ENCODE results near the gene NR6A1.

Gene NR6A1

DNA sequence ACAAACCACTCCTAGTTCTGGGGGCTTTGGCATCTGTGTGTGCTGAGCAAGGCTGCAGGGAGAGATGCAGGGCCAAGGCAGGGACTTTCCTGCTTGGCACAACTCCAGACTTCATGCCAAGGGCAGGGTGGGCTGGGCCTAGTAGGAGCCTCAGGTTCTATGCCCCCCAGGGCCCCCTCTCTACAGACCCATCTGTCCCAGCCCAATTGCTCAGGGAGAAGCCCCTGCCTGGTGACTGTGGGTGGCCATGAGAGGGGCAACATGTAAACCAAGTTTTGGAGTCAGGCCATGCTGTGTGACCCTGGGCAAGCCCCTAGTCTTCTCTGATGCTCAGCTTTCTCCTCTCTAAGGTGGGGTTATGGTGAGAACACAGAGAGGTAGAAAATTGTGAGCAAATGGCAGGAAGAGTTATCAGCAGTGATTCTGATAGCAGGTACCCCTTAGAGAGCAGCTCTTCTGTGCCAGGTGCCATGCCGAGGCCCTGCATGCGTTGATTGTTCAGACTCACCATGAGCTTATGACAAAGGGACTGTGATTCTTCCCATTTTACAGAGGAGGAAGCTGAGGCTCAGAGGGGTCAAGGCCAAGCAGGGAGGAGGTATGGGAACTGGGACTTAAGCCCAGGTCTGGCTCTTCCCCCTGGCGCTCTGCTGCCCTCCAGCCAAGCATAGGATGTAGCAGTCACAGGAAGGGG, 11.0 kb upstream of the NR6A1 start:
- TF ChIP-seq, protein P1, sequence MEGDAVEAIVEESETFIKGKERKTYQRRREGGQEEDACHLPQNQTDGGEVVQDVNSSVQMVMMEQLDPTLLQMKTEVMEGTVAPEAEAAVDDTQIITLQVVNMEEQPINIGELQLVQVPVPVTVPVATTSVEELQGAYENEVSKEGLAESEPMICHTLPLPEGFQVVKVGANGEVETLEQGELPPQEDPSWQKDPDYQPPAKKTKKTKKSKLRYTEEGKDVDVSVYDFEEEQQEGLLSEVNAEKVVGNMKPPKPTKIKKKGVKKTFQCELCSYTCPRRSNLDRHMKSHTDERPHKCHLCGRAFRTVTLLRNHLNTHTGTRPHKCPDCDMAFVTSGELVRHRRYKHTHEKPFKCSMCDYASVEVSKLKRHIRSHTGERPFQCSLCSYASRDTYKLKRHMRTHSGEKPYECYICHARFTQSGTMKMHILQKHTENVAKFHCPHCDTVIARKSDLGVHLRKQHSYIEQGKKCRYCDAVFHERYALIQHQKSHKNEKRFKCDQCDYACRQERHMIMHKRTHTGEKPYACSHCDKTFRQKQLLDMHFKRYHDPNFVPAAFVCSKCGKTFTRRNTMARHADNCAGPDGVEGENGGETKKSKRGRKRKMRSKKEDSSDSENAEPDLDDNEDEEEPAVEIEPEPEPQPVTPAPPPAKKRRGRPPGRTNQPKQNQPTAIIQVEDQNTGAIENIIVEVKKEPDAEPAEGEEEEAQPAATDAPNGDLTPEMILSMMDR (IDR thresholded peaks at IDR 0.05; ENCODE audit: insufficient read depth, missing control alignments): no peak
- DNase-seq (ENCODE audit: insufficient read length, low spot score) (no peak), FAIRE-seq (no peak)

- FAIRE-seq: no peak
- TF ChIP-seq, protein P1 (IDR thresholded peaks at IDR 0.05; ENCODE audit: insufficient read depth, missing control alignments): no peak
- no peak for DNase-seq (ENCODE audit: insufficient read length, low spot score)
These were observed 9.6 kb upstream of the NR6A1 start for GRCh38 chr9:124780757-124781151.

DNA sequence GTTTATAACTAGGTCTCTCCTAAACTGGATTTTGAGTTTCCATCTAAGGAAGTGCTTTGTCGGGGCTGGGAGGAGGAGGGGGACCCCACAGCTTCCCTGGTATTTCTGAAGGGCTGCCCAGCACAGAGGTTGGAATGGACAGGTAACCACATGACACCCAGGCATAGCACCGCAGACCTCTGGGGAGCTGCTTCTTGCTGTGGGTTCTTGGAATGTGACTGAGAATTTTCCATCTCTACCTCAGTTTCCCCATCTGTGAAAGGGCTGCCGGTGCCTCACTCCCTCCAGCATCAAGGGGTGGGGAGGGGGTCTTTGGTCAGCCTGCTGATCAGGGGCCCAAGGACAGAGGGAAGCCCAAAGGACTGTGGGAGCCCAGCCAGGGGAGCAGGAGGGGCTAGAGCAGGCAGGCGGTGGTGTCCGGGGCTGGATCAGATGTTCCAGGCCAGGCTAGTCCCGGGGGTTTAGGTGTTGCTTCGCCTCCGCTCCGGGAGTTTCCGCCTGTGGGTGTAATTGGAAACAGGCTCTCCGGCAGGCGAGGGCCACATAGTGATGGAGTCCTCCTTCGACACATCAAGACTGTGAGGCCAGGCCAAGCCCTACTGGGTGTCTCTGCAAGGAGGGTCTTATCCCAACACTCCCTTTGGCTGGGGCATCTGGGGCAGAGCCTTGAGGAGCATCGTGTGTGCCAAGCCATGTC, 9.1 kb upstream of the NR6A1 start:
- no peak for FAIRE-seq
- TF ChIP-seq, protein P1 (IDR thresholded peaks at IDR 0.05; ENCODE audit: insufficient read depth, missing control alignments): no peak
- no peak for DNase-seq (ENCODE audit: insufficient read length, low spot score)

GRCh38 chr9:124779368-124780059, 8.4 kb upstream of the NR6A1 start:
- DNase-seq (ENCODE audit: insufficient read length, low spot score): no peak
- TF ChIP-seq, protein P1 (IDR thresholded peaks at IDR 0.05; ENCODE audit: insufficient read depth, missing control alignments): no peak
- FAIRE-seq: no peak

DNA sequence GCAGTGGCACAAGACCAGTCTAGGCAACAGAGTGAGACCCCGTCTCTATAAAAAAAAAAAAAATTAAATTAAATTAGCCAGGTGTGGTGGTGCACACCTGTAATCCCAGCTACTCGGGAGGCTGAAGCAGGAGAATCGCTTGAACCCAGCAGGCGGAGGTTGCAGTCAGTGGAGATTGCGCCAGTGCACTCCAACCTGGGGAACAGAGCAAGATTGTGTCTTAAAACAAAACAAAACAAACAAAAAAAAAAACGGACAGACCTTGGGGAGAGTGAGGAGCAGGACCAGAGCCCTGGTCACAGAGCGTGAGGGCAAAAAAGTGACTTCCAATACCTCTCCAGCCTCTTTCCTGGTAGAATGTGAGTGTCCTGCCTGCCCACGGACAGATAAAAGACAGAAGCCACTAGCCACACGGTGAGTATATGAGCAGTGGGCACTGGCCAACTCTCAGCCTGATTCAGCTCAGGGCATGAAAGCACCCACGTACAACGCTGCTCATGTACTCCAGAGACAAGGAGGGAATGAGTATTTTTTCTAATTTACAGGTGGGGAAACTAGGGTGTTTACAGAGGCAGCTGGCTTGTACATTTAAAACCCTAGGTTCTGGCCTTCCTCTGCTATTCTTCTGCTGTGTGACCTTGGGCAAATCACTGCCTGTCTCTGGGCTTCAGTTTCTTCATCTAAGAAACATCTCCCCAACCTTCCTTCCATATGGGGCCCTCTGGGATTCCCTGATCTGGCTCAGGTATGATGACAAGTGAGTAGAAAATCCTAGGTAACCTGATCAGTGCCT, 7.7 kb upstream of the NR6A1 start:
- no peak for DNase-seq (ENCODE audit: insufficient read length, low spot score)
- FAIRE-seq: no peak
- TF ChIP-seq, protein P1 (IDR thresholded peaks at IDR 0.05; ENCODE audit: insufficient read depth, missing control alignments): no peak

GRCh38 chr9:124776954-124777648, 6.0 kb upstream of the NR6A1 start, which contains the start of gene OLFML2A:
Gene OLFML2A, plus strand, starts transcription at chr9:124777133. Its CDS starts 138 bp downstream, at chr9:124777271.
- DNase-seq (ENCODE audit: insufficient read length, low spot score) (peak; percentile 62), FAIRE-seq (no peak)
- TF ChIP-seq, protein P1 (IDR thresholded peaks at IDR 0.05; ENCODE audit: insufficient read depth, missing control alignments): peak; percentile 27
